Esophagus muscularis mucosa (tissue), 4 donors: ENCODE measurements around the gene DDO. TPM values are rescaled to one million over a fixed set of nuclear protein-coding genes. Genes with fewer than 3 reads are reported as not detected.

Source experiments
- DNase-seq: peaks from one replicate; pipeline ENCODE4 v3.0.0-alpha.2; 2017; ENCODE audit errors: extremely low spot score
- H3K27ac ChIP-seq, 4 donors: fragments of 200-600 bp; sonication (generic); replicated peaks in 1 of 4; 1 replicate in 3 of 4; 2 replicates in 1 of 4; pipeline ENCODE4 v1.5.1; 2016 to 2019; ENCODE audit warnings: mild to moderate bottlenecking in 1 of 4
- H3K27me3 ChIP-seq, 4 donors: fragments of 200-600 bp; sonication (generic); one replicate each; pipeline versions ENCODE4 v1.5.1 to v1.6.0; 2016 to 2019
- H3K36me3 ChIP-seq, 4 donors: fragments of 200-600 bp; sonication (generic); one replicate each; pipeline ENCODE4 v1.5.1; 2016 to 2019
- H3K4me1 ChIP-seq, 4 donors: fragments of 200-600 bp; sonication (generic); one replicate each; pipeline ENCODE4 v1.5.1; 2016 to 2019
- H3K4me3 ChIP-seq, 4 donors: fragments of 200-600 bp; sonication (generic); 1 replicate in 2 of 4; 2 replicates in 2 of 4; pipeline ENCODE4 v1.5.1; 2016 to 2019; ENCODE audit warnings: mild to moderate bottlenecking in 4 of 4, moderate library complexity in 1 of 4
- H3K9me3 ChIP-seq, 4 donors: fragments of 200-600 bp; sonication (generic); 1 replicate in 3 of 4; 2 replicates in 1 of 4; pipeline ENCODE4 v1.5.1; 2016 to 2019
- EP300 ChIP-seq: sonication (generic); formaldehyde crosslinking; IDR thresholded peaks from one replicate; pipeline ENCODE4 v1.6.1; 2017; ENCODE audit warnings: antibody characterized with exemption
- POLR2A ChIP-seq: fragments of 450-650 bp; IDR thresholded peaks from one replicate; pipeline ENCODE4 v1.6.1; 2017; ENCODE audit warnings: antibody characterized with exemption, moderate library complexity, mild to moderate bottlenecking, low read depth
- POLR2AphosphoS5 ChIP-seq, 2 donors: sonication (generic); formaldehyde crosslinking; IDR thresholded peaks; one replicate each; pipeline ENCODE4 v1.6.1; 2017; ENCODE audit warnings: antibody characterized with exemption in 2 of 2
- WGBS: methylation state at CpG from one replicate; pipeline ENCODE4 v1.1.5; 2018; 5-methylcytosine and 5-hydroxymethylcytosine counted together
- intact Hi-C: fragments of 100-400 bp; cut with DNase I; formaldehyde crosslinking; loops from one replicate; pipeline ENCODE4 v1.15.1; 2023
- total RNA-seq, 4 donors: library from RNA; depleted of rRNA; stranded (reverse); fragments of >200 nt; gene quantifications; one replicate each; pipeline versions ENCODE4 v1.1.0 to v1.2.1, GENCODE V29; 2016
- TF ChIP-seq, protein P1 (sequence below), 3 experiments: fragments of 200-600 bp in 2 of 3; fragments of 450-650 bp in 1 of 3; sonication (generic) in 2 of 3; IDR thresholded peaks; one replicate each; pipeline ENCODE4 v1.5.1; 2017 to 2019; ENCODE audit warnings: antibody characterized with exemption in 3 of 3, mild to moderate bottlenecking in 2 of 3, moderate library complexity in 1 of 3

DDO gene
- total RNA-seq, 4 donors from 2014 or later = 0.29 to 2.1 (median 1.1) TPM

GRCh38 chr6:110359556-110359955, 55.8 kb downstream of the DDO start:
- peaks cover 13 to 70% (median 66%) of the 10 kb centered on the region in 4 donors for H3K4me1 ChIP-seq
- H3K27me3 ChIP-seq = peaks cover 0 to 3% (median 0%) of the 10 kb centered on the region in 4 donors
- no peak overlapping the region for H3K4me3 ChIP-seq
- no peak for TF ChIP-seq POLR2A
- TF ChIP-seq, protein P1, sequence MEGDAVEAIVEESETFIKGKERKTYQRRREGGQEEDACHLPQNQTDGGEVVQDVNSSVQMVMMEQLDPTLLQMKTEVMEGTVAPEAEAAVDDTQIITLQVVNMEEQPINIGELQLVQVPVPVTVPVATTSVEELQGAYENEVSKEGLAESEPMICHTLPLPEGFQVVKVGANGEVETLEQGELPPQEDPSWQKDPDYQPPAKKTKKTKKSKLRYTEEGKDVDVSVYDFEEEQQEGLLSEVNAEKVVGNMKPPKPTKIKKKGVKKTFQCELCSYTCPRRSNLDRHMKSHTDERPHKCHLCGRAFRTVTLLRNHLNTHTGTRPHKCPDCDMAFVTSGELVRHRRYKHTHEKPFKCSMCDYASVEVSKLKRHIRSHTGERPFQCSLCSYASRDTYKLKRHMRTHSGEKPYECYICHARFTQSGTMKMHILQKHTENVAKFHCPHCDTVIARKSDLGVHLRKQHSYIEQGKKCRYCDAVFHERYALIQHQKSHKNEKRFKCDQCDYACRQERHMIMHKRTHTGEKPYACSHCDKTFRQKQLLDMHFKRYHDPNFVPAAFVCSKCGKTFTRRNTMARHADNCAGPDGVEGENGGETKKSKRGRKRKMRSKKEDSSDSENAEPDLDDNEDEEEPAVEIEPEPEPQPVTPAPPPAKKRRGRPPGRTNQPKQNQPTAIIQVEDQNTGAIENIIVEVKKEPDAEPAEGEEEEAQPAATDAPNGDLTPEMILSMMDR (IDR thresholded peaks at IDR 0.05) = no peak
- TF ChIP-seq POLR2AphosphoS5 (IDR thresholded peaks at IDR 0.05) = no peak
- no peak for TF ChIP-seq EP300
- H3K36me3 ChIP-seq = no peaks in the 10 kb centered on the region
- no peak for DNase-seq
- peak overlapping the region; percentile 94 to 98 (median 96) for H3K27ac ChIP-seq
- 41% methylated on average over 5 of the region's 5 CpGs for WGBS
- intact Hi-C loops = no loop called here
- H3K9me3 ChIP-seq = no peaks in the 10 kb centered on the region

DNA sequence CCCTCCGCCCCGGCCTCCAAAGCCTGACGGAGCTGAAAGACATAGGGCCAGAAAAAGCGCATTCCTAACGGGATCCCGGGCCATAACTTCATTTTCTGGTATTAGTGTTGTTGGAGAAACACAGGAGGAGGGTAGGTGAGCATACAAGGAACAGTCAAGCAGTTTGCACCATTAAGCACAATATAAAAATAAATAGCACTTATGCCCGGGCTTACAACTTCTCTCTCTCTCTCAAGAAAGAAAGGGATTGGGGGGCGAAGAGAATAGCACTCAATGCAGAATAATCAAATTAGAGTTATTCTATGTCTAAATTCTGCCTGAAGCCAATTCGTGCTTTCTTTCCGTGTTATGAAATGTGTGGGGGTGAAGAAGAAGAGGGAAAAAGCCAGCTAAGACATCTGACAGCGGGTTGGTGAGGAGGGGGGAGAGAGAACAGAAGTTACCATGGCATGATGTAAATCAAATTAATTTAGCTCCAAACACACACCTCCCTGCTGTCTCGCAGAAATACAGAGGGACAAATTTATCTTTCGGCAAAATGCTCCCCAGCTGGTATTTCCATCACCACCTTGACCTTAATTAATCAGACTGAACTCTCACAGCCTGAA, 56.7 kb downstream of the DDO start:
- peaks cover 0 to 3% (median 0%) of the 10 kb centered on the region in 4 donors for H3K27me3 ChIP-seq
- H3K9me3 ChIP-seq = no peaks in the 10 kb centered on the region
- 22% methylated on average over 13 of the region's 13 CpGs for whole genome bisulfite sequencing
- peak overlapping the region; percentile 67 to 78 (median 76) for H3K4me3 ChIP-seq
- peak overlapping the region; percentile 94 to 98 (median 96) for H3K27ac ChIP-seq
- intact Hi-C loops = no loop called here
- peak; percentile 80 for DNase-seq
- H3K36me3 ChIP-seq = no peaks in the 10 kb centered on the region
- peaks cover 10 to 70% (median 66%) of the 10 kb centered on the region in 4 donors for H3K4me1 ChIP-seq
- TF ChIP-seq, protein P1 (IDR thresholded peaks at IDR 0.05) = no peak
- TF ChIP-seq EP300 = no peak
- TF ChIP-seq POLR2AphosphoS5 (IDR thresholded peaks at IDR 0.05) = no peak
- TF ChIP-seq POLR2A = no peak

- H3K36me3 ChIP-seq = no peaks in the 10 kb centered on the region
- no peaks in the 10 kb centered on the region for H3K9me3 ChIP-seq
- H3K27ac ChIP-seq = peak within 1 kb of the TSS; percentile 94 to 98 (median 96)
- 6% methylated on average over 35 of the region's 107 CpGs for WGBS
- H3K27me3 ChIP-seq = peaks cover 0 to 3% (median 0%) of the 10 kb centered on the region in 4 donors
- TF ChIP-seq, protein P1 (IDR thresholded peaks at IDR 0.05) = peak in 2 of 3 experiments; percentile 18 to 21
- no peak for TF ChIP-seq POLR2AphosphoS5 (IDR thresholded peaks at IDR 0.05)
- TF ChIP-seq EP300 = no peak
- no peak for TF ChIP-seq POLR2A
- intact Hi-C loops = no loop called here
- DNase-seq = peak; percentile 81
- peaks cover 4 to 70% (median 66%) of the 10 kb centered on the region in 4 donors for H3K4me1 ChIP-seq
- H3K4me3 ChIP-seq = peak within 1 kb of the TSS; percentile 67 to 78 (median 76)
Observed at GRCh38 chr6:110357664-110358552, 57.5 kb downstream of the DDO start, which contains the start of gene METTL24. Gene METTL24 (minus strand): TSS chr6:110358349. CDS start chr6:110358272, 77 bp downstream.

GRCh38 chr6:110357298-110357663, 58.1 kb downstream of the DDO start:
- no peaks in the 10 kb centered on the region for H3K36me3 ChIP-seq
- H3K27ac ChIP-seq = peak overlapping the region; percentile 94 to 98 (median 96)
- no peaks in the 10 kb centered on the region for H3K9me3 ChIP-seq
- peaks cover 0 to 3% (median 0%) of the 10 kb centered on the region in 4 donors for H3K27me3 ChIP-seq
- intact Hi-C loops = no loop called here
- H3K4me3 ChIP-seq = peak overlapping the region; percentile 67 to 78 (median 76)
- no peak for DNase-seq
- TF ChIP-seq POLR2AphosphoS5 (IDR thresholded peaks at IDR 0.05) (no peak), POLR2A (no peak), EP300 (no peak)
- TF ChIP-seq, protein P1 (IDR thresholded peaks at IDR 0.05) = no peak
- peaks cover 4 to 77% (median 73%) of the 10 kb centered on the region in 4 donors for H3K4me1 ChIP-seq
- WGBS = 40% methylated on average over 14 of the region's 14 CpGs
